GM19328 (cell line): ENCODE results near the gene LDHAL6B.
"Not testable (repeated sequence)": the region's sequence is repeated elsewhere in the genome, so short reads cannot be mapped to it uniquely, and the experiment has no call there.

Experiments used
- ATAC-seq: cut with Tn5 transposase; IDR thresholded peaks from one replicate; pipeline ENCODE4 v1.9.1; 2021; ENCODE audit warnings: mild to moderate bottlenecking, moderate library complexity; ENCODE audit not compliant: unreplicated experiment

Gene LDHAL6B

GRCh38 chr15:59206623-59207183 lies at the start of gene LDHAL6B:
LDHAL6B (plus strand) TSS chr15:59206843; CDS start chr15:59206941, 98 bp downstream.
- ATAC-seq: no peak

DNA sequence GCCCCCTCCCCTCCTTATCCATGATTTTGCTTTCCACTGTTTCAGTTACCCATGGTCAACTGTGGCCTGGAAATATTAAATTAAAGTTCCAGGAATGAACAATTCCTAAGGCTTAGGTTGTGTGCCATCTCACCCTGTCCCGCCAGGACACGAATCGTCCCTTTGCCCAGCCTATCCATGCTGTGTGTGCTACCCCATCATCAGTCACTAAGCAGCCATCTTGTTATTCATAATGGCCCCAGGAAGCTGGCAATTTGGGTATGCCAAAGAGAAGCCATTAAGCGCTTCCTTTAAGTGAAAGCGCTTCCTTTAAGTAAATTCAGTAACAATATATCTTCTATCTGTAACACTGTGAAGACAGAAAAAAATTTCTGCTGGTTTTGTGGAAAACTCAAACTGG lies 49.2 kb upstream of the LDHAL6B start:
- no peak for ATAC-seq

DNA sequence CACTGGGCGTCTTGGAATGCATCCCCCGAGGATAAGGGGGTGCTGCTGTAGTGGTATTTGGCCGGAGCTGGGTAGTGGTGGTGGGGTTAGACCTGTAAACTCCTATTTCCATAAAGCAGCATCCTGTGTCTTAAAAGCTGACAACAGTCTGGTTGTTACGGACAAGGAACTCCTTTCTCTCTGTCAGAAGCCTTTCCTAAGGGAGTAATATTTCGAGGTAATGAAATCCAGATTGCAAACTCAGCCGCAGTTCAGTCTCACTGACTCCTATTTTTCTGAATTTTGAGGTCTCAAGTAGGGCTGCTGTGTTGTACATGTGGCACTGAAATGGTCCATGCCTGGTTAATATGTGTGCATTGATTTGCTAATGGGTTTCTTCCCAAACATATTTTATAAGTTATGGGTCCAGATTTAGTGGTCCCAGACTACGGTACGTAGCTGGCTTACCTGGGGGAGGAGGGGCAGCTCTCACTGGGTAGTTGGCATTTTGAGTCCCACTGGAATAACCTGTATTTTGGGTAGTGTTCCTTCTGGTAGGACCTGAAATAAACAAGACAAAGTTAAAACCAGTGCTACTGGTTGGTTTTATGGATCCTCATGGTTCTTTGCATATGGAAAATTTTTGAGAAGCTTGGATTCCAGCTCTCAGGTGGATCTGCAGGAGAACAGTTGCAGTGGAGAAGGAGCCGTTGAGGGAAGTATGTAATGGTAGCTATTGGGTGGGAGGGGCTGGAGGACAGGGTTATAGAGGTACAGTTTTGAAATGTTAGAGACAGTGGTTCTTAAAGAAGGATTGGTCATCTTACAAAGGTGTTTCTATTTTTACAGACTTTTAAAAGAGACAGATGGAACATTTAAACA lies 48.6 kb upstream of the LDHAL6B start:
- no peak for ATAC-seq

- ATAC-seq: no peak
These were observed 48.0 kb upstream of the LDHAL6B start for GRCh38 chr15:59158701-59159034.

DNA sequence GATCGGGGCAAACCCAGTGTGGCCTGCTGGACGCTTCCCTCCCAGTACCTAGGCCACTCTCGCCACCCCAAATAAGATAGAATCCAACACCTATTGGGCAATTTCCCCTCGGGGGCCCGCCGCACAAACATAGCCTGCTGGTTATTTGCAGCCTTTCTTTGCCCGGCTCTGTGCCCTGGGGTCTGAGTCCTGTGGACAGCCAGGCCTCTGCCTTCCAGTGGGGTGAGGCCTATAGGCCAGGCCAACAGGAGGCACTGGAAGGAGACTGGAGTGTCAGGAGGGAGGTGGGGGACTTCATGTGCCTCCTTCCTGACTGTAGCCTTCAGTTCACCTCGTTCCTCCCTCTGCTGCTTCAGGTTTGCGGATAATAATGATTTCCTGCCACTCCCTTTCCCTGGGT lies 47.4 kb upstream of the LDHAL6B start:
- no peak for ATAC-seq

- ATAC-seq: no peak
These were observed 45.6 kb upstream of the LDHAL6B start for GRCh38 chr15:59160880-59161593.

- ATAC-seq: not testable (repeated sequence)
These were observed 44.6 kb upstream of the LDHAL6B start for GRCh38 chr15:59162080-59162479.

GRCh38 chr15:59165726-59166125 lies 40.9 kb upstream of the LDHAL6B start:
- ATAC-seq: no peak

- ATAC-seq: no peak
These were observed 40.5 kb upstream of the LDHAL6B start for GRCh38 chr15:59166166-59166565.

GRCh38 chr15:59166601-59167265 lies 39.9 kb upstream of the LDHAL6B start:
- no peak for ATAC-seq

GRCh38 chr15:59168536-59168935 lies 38.1 kb upstream of the LDHAL6B start:
- no peak for ATAC-seq

- ATAC-seq: no peak
These were observed 37.4 kb upstream of the LDHAL6B start for GRCh38 chr15:59169251-59169708.

- no peak for ATAC-seq
These were observed 36.2 kb upstream of the LDHAL6B start for GRCh38 chr15:59170295-59171066.

GRCh38 chr15:59171067-59171397 lies 35.6 kb upstream of the LDHAL6B start:
- no peak for ATAC-seq

GRCh38 chr15:59172289-59172901 lies 34.2 kb upstream of the LDHAL6B start:
- ATAC-seq: no peak

- ATAC-seq: no peak
These were observed 33.4 kb upstream of the LDHAL6B start for GRCh38 chr15:59173194-59173593.

- no peak for ATAC-seq
These were observed 32.4 kb upstream of the LDHAL6B start for GRCh38 chr15:59174151-59174834.

DNA sequence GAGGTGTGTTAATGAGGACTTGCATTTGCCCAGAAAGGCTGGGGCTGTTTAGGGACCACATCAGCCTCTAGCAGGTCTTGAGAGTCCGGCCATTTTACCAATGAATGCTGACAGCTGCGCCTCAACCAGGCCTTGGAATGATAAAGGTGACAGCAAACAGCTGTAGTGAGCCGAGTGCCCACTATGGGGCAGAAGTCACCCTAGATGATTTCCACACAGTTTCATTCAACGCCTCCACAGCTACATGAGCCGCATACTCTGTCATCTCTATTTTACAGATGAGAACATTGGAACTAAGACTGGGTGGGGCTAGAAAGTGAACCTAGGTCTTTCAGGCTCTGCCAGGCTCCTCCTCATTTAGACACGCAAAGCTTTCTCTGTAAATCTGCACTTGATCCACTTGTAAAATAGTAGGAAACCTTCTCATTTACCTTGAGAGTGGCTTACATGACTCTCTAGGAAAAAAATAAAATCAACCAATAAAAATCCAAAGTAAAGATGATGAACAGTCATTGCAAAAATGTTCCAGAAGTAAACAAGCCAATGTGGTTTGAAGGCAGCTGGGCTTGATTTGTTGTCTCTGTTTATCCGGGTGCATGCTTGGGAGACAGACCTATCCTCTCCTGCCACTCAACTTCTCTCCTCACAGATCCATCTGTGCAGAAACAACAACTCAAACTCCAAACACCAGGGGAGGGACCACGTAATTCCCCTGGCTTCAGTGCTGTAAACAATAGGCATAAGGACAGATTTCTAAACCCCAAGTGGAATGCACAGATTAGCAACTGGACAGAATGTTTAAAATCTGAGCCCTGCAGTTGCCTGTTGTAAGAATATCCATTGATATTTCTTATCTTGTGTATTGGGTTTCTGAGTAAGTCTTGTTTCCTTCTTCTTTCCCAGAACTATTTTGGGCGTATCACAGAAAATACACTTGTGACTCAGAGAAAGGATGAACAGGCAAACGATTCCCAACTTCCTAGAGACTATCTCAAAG lies 31.5 kb upstream of the LDHAL6B start:
- ATAC-seq: no peak
